H9 (cell line): ENCODE measurements around the gene RAD23A. TPM values are rescaled to one million over a fixed set of nuclear protein-coding genes. Genes with fewer than 3 reads are reported as not detected.

Experiments
- DNase-seq: peaks from one replicate; pipeline ENCODE4 v3.0.0-alpha.2; 2017
- H2AFZ ChIP-seq: one replicate; pipeline ENCODE4 v1.6.1; 2013; ENCODE audit warnings: mild to moderate bottlenecking, low read length, control low read depth, moderate library complexity
- H2AK5ac ChIP-seq: 2 replicates; pipeline ENCODE4 v1.6.1; 2013; ENCODE audit warnings: low read length, control low read depth, mixed read lengths; ENCODE audit not compliant: insufficient read length
- H2BK120ac ChIP-seq: one replicate; pipeline ENCODE4 v1.6.1; 2013; ENCODE audit warnings: low read depth, mild to moderate bottlenecking, low read length, control low read depth, inconsistent platforms; ENCODE audit not compliant: poor library complexity, severe bottlenecking
- H2BK12ac ChIP-seq: 2 replicates; pipeline ENCODE4 v1.6.1; 2013; ENCODE audit warnings: low read length, control low read depth, mixed read lengths, low read depth; ENCODE audit not compliant: insufficient read length
- H2BK15ac ChIP-seq: 2 replicates; pipeline ENCODE4 v1.6.1; 2013; ENCODE audit warnings: low read depth, low read length, control low read depth
- H2BK20ac ChIP-seq: one replicate; pipeline ENCODE4 v1.6.1; 2013; ENCODE audit warnings: low read depth, mild to moderate bottlenecking, low read length, control low read depth, inconsistent platforms; ENCODE audit not compliant: poor library complexity, severe bottlenecking
- H2BK5ac ChIP-seq: 2 replicates; pipeline ENCODE4 v1.6.1; 2013; ENCODE audit warnings: low read length, control low read depth, mixed read lengths; ENCODE audit not compliant: insufficient read length
- H3K14ac ChIP-seq: 2 replicates; pipeline ENCODE4 v1.6.1; 2013; ENCODE audit warnings: low read length, control low read depth; ENCODE audit not compliant: insufficient read depth
- H3K18ac ChIP-seq: 2 replicates; pipeline ENCODE4 v1.6.1; 2013; ENCODE audit warnings: low read depth, mild to moderate bottlenecking, mixed read lengths, low read length, control low read depth; ENCODE audit not compliant: insufficient read length
- H3K23ac ChIP-seq: 2 replicates; pipeline ENCODE4 v1.6.1; 2013; ENCODE audit warnings: low read length, control low read depth, mixed read lengths, low read depth; ENCODE audit not compliant: insufficient read length
- H3K23me2 ChIP-seq: 2 replicates; pipeline ENCODE4 v1.6.1; 2013; ENCODE audit warnings: low read depth, mild to moderate bottlenecking, mixed read lengths, low read length, control low read depth; ENCODE audit not compliant: insufficient read length, poor library complexity, severe bottlenecking
- H3K27ac ChIP-seq: 2 replicates; pipeline ENCODE4 v1.5.1; 2013; ENCODE audit warnings: low read length, control low read depth, mixed read lengths, low read depth; ENCODE audit not compliant: insufficient read length
- H3K27me3 ChIP-seq: 2 replicates; pipeline ENCODE4 v1.6.1; 2013; ENCODE audit warnings: low read length, control low read depth, inconsistent platforms; ENCODE audit not compliant: insufficient read depth
- H3K4ac ChIP-seq: 2 replicates; pipeline ENCODE4 v1.6.1; 2013; ENCODE audit warnings: low read depth, mild to moderate bottlenecking, control low read depth, inconsistent platforms, low read length, moderate library complexity
- H3K4me1 ChIP-seq: 2 replicates; pipeline ENCODE4 v1.6.1; 2013; ENCODE audit warnings: low read length, control low read depth, inconsistent platforms; ENCODE audit not compliant: insufficient read depth
- H3K4me2 ChIP-seq: 2 replicates; pipeline ENCODE4 v1.6.1; 2013; ENCODE audit warnings: low read length, control low read depth, mixed read lengths; ENCODE audit not compliant: insufficient read length, insufficient read depth
- H3K56ac ChIP-seq: 2 replicates; pipeline ENCODE4 v1.6.1; 2013; ENCODE audit warnings: low read depth, mild to moderate bottlenecking, mixed read lengths, low read length, control low read depth; ENCODE audit not compliant: insufficient read length
- H3K79me1 ChIP-seq: 2 replicates; pipeline ENCODE4 v1.6.1; 2013; ENCODE audit warnings: low read depth, mild to moderate bottlenecking, moderate library complexity, low read length, control low read depth, inconsistent platforms; ENCODE audit not compliant: insufficient read depth, poor library complexity, severe bottlenecking
- H3K79me2 ChIP-seq: 2 replicates; pipeline ENCODE4 v1.6.1; 2013; ENCODE audit warnings: low read length, control low read depth, inconsistent platforms; ENCODE audit not compliant: insufficient read depth
- H3K9ac ChIP-seq: 2 replicates; pipeline ENCODE4 v1.6.1; 2013; ENCODE audit warnings: low read length, control low read depth, mixed read lengths; ENCODE audit not compliant: insufficient read length; ENCODE audit errors: extremely low read depth
- H3K9me3 ChIP-seq: one replicate; pipeline ENCODE4 v1.6.1; 2013; ENCODE audit warnings: low read depth, low read length, inconsistent platforms; ENCODE audit not compliant: control insufficient read depth
- H3T11ph ChIP-seq: one replicate; pipeline ENCODE4 v1.6.1; 2013; ENCODE audit warnings: mild to moderate bottlenecking, low read length, control low read depth, inconsistent platforms
- H4K20me1 ChIP-seq: one replicate; pipeline ENCODE4 v1.6.1; 2013; ENCODE audit not compliant: control insufficient read depth, insufficient read length, insufficient read depth
- H4K5ac ChIP-seq: 2 replicates; pipeline ENCODE4 v1.6.1; 2013; ENCODE audit warnings: low read depth, mild to moderate bottlenecking, mixed read lengths, low read length, control low read depth; ENCODE audit not compliant: insufficient read length
- H4K8ac ChIP-seq: replicated peaks from 2 replicates; pipeline ENCODE4 v1.6.1; 2013; ENCODE audit warnings: low read length, control low read depth, mixed read lengths, low read depth; ENCODE audit not compliant: insufficient read length
- H4K91ac ChIP-seq: 2 replicates; pipeline ENCODE4 v1.6.1; 2013; ENCODE audit warnings: low read depth, mild to moderate bottlenecking, moderate library complexity, mixed read lengths, low read length, control low read depth; ENCODE audit not compliant: insufficient read length
- H3K27ac Mint-ChIP-seq, 3 experiments: 2 replicates in 2 of 3; 3 replicates in 1 of 3; pipeline ENCODE4 v1.8.0; 2020 to 2021; ENCODE audit warnings: mixed read lengths in 3 of 3, mild to moderate bottlenecking in 1 of 3, moderate library complexity in 1 of 3
- H3K27me3 Mint-ChIP-seq: 2 replicates; pipeline ENCODE4 v1.8.0; 2021; ENCODE audit warnings: low read depth, mild to moderate bottlenecking, moderate library complexity, mixed read lengths
- H3K36me3 Mint-ChIP-seq, 3 experiments: 2 replicates in 2 of 3; 3 replicates in 1 of 3; pipeline ENCODE4 v1.8.0; 2020 to 2021; ENCODE audit warnings: low read depth in 3 of 3, mixed read lengths in 3 of 3; ENCODE audit not compliant: insufficient read depth in 1 of 3
- H3K4me1 Mint-ChIP-seq, 2 experiments: 2 replicates each; pipeline ENCODE4 v1.8.0; 2020; ENCODE audit warnings: mixed read lengths in 2 of 2
- H3K4me3 Mint-ChIP-seq, 2 experiments: 2 replicates in 1 of 2; 3 replicates in 1 of 2; pipeline ENCODE4 v1.8.0; 2020 to 2021; ENCODE audit warnings: mild to moderate bottlenecking in 2 of 2, mixed read lengths in 2 of 2, moderate library complexity in 1 of 2
- H3K9me3 Mint-ChIP-seq, 2 experiments: 2 replicates in 1 of 2; 3 replicates in 1 of 2; pipeline ENCODE4 v1.8.0; 2020; ENCODE audit warnings: mild to moderate bottlenecking in 2 of 2, mixed read lengths in 2 of 2, moderate library complexity in 1 of 2
- WGBS: extraction: QIAGEN DNeasy Blood & Tissue Kit; methylation state at CpG from one replicate; pipeline ENCODE4 v1.1.7; 2013; ENCODE audit warnings: missing lambda C conversion rate, low lambda C conversion rate, mixed read lengths; ENCODE audit not compliant: insufficient read length; ENCODE audit errors: extremely low coverage; 5-methylcytosine and 5-hydroxymethylcytosine counted together
- total RNA-seq: library from RNA; stranded (reverse); gene quantifications from 2 replicates; pipeline ENCODE4 v1.2.1, GENCODE V29; 2021
- TF ChIP-seq, protein P1 (sequence below): fragments of 200-600 bp; sonication (generic); conservative IDR thresholded peaks from 3 replicates; pipeline ENCODE4 v1.8.0; 2021; ENCODE audit warnings: antibody characterized with exemption, mild to moderate bottlenecking

Gene RAD23A
- total RNA-seq, 1 experiment from 2014 or later: 62.2 TPM

DNA sequence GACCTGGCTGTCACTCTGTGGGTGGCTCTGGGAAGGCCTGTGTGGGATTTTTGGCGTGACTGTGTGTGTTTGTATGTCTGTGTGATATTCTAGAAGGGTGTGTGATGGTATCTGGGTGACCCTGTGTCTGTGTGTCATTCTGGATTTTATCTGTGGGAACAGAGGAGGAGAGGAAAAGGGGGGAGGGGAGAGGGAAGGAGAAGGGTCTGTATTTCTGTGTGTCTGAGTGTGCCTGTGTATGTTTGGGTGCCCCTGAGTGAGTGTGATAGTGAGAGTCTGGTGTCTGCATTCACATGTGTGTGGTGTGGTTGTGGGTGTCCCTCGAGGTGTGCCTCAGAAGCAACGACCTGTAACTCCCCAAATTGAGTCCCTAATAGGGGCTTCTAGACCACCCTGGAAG, 41.5 kb downstream of the RAD23A start:
- Histone ChIP-seq H2BK15ac (no peak overlapping the region), H3K79me1 (no peaks in the 10 kb centered on the region), H3K14ac (no peak overlapping the region), H2AFZ (no peak overlapping the region), H2BK120ac (no peak overlapping the region), H3K4me2 (no peak overlapping the region), H3K4me1 (no peaks in the 10 kb centered on the region), H4K5ac (no peak overlapping the region), H3K23ac (no peak overlapping the region), H3K9ac (no peak overlapping the region), H3T11ph (no peak overlapping the region), H3K27ac (no peak overlapping the region), H2BK5ac (no peak overlapping the region), H2BK20ac (no peak overlapping the region), H3K18ac (no peak overlapping the region), H3K27me3 (peaks cover 10% of the 10 kb centered on the region; the same call in 1 of the 2 replicates), H4K91ac (no peak overlapping the region), H3K79me2 (no peaks in the 10 kb centered on the region), H2AK5ac (no peak overlapping the region), H3K56ac (no peak overlapping the region), H3K4ac (no peak overlapping the region), H2BK12ac (no peak overlapping the region), H4K8ac (no peak overlapping the region), H3K23me2 (no peaks in the 10 kb centered on the region), H3K9me3 (no peaks in the 10 kb centered on the region), H4K20me1 (no peaks in the 10 kb centered on the region)
- TF ChIP-seq, protein P1, sequence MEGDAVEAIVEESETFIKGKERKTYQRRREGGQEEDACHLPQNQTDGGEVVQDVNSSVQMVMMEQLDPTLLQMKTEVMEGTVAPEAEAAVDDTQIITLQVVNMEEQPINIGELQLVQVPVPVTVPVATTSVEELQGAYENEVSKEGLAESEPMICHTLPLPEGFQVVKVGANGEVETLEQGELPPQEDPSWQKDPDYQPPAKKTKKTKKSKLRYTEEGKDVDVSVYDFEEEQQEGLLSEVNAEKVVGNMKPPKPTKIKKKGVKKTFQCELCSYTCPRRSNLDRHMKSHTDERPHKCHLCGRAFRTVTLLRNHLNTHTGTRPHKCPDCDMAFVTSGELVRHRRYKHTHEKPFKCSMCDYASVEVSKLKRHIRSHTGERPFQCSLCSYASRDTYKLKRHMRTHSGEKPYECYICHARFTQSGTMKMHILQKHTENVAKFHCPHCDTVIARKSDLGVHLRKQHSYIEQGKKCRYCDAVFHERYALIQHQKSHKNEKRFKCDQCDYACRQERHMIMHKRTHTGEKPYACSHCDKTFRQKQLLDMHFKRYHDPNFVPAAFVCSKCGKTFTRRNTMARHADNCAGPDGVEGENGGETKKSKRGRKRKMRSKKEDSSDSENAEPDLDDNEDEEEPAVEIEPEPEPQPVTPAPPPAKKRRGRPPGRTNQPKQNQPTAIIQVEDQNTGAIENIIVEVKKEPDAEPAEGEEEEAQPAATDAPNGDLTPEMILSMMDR: no peak
- no peaks in the 10 kb centered on the region; a peak in 2 of 5 replicates for H3K9me3 Mint-ChIP-seq
- H3K4me1 Mint-ChIP-seq: peaks cover 8 to 12% of the 10 kb centered on the region in 2 experiments
- no peak for DNase-seq
- no peaks in the 10 kb centered on the region for H3K36me3 Mint-ChIP-seq
- H3K27ac Mint-ChIP-seq: no peak overlapping the region
- H3K27me3 Mint-ChIP-seq: peaks cover 18% of the 10 kb centered on the region
- no peak overlapping the region for H3K4me3 Mint-ChIP-seq
- no CpG with 5 or more reads among the region's 3 CpGs for WGBS
